ENCODE results near the gene KCNQ1.

KCNQ1 gene

DNA sequence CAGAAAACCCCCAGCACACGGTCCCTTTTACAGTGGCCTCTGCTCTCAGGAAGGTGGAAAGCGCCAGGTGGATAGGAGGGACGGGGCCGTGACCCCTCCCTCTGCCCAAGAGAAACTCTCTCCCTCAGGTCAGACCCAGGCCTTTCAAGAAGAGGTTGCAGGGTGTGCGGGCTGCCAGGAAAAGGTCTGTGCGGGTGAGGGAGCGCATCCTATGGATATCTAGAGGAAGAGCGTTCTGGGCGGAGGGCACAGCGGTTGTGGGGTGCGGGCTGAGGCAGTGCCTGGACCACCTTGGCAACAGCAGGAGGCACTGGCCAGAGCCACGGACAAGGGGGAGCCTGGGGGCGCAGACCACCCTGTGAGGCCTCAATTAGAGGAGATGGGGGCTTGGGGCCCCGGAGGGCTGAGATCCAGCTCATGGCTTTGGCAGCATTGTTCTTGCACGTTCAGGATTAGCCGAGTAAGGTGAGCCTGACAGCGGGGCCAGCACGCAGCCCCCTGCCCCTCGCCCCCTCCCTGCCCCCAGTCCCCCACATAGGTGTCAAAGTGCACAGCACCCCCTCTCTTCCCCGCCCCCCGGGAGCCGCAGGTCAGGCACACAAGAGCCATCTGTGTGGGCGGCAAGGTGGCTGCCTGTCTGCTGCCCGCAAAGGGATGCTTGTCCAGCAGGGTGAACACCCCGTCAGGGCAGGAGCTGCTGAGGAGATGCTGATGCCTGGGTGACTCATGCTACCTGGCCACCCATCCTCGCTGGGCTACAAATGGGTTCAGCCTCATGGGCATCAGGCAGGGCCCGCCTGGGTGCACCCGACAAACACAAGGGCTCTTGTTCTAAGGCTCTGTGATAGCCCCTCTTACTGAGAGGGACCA lies 347.8 kb downstream of the KCNQ1 start:
- peak; percentile 63 for DNase-seq

DNA sequence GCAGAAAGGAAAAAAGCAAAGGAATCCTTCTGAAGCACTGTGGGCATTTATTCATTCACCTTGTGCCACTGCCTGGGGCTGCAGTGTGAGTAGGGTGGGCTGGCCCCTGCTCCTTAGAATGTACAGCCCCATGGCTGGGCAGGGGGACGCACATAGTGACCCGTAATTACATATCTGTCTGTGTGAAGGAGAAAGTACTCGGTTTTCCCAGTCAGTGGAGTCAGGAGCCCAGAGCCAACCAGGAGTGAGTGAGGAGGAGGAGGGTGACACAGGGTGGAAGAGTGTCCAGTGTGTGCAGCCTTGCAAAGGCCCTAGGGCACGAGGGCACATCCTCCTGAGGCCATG lies 348.9 kb downstream of the KCNQ1 start:
- DNase-seq: no peak

DNA sequence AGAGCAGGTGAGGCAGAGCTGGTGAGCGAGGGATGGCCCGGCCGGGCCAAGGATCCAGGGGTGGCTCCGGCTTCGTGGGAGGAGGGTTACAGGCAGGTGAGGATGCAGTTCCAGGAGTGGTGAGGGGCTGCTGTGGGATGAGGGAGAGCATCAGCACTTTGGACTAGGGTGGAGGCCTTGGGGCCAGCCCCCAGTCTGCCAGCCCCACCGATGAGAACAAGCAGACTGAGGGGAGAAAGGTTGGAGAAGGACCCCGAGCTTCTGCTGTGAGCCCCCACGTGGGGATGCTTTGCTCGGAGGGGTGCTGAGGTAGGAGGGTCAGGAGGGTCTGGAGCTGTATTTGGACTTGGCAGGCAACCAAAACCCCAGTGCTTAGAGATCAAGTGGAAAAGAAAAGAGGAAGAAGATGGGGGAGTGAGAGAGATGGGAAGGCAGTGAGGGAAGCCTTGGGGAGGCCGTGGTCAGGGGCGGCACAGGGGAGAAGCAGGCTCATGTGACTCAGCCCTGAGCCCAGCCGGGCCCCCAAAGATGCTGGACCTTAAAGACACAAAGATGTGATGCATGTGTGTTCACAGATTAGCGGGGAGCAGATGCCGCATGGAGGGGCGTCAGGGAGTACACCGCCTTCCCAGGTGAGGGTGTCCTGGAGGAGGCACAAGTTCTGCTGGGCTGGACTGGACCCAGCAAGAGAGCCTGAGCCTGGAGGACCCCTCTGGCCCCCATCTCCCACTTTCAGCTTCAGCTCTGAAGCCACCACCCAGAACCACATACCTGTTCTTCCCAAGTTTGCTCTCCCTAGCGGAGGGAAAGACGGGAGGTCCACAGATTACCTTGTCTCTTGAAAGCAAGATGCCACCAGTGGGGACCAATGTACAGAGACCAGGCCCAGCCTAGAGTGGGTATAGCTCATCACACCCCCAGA lies 349.5 kb downstream of the KCNQ1 start:
- DNase-seq: peak; percentile 41

DNA sequence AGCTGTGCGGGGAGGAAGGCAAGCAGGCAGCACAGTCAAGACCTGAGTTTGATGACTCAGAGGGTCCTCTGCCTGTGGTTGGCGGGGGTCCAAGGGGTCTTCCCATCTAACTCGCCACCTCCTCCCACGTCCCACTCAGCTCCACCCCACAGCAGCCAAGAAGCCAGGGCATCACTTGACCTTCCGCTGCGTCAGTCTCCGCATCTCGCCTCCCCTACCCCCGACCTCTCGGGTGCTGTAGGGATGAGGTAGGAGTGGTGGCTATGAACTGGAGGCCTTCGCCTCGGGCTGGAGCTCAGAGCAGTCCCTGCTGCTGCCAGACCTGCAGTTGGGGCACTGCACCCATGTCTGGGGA lies 350.1 kb downstream of the KCNQ1 start:
- DNase-seq: peak; percentile 43

DNA sequence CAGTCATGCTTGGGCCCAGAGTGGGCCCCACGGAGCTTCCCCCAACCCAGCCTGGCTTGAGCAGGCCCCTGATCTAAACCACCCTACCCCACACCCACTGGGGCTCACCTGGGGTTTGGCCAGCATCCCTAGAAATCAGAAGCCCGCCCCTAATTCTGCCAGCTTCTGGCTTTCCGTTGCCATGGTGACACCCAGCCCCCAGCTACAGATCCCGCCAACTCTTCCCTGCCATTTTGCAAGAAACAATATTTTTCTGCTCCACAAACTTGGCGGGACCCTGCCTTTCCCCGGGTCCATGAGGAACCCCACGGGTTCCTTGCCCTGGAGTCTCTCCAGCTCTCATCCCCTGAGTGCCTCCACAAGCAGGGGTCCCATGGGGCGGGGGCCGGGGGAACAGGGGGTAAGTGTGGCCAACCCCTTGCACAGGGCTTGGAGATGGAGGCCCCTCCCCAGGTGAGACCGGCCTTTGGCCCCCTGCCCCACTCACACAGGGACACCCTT lies 350.7 kb downstream of the KCNQ1 start:
- DNase-seq: peak; percentile 16

DNA sequence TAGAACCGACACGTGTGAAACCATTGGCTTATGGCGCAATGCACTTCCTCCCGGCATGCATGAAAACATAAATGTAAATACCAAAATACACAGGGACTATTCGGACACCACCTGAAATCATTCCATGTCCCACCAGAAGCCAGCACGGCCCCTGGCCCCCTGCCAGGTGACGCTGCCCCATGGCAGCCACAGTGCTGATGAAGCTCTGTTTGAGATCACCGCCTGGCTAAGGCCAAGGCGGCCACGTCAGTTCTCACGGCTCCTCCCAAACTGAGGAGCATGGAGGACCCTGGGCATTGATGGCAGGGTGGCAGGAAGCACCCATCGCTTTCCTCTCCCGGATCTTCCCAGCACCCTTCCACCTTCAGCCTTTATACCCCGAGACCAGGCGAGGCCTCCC lies 351.3 kb downstream of the KCNQ1 start:
- DNase-seq: peak; percentile 37

DNA sequence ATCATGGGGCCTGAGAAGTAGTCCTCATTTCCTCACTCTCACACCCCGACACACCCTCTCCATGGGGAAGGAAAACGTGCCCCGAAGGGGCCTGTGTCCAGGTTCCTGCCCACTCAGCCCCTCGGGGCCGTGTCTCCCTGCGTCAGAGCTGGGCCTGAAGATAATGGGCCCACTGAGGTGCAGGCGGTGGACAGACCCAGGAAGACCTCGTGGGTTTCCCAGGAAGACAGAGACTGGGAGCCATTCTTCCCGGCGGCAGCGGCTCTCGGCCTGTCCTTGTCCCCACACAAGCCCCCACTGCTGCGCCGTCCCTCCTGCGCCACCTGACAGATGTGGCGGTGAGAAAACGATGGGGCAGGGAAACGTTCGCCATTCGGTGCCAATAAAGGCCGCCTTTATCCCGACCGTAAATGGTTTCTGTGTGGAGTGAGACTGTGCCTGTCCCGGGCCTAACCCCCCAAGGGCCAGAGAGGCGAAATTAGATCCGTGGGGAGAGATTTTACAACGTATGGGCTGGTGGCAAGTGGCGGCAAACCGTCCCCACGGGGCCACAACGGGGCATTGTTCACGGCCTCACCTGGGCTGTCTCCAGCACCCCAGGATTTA lies 351.8 kb downstream of the KCNQ1 start:
- peak; percentile 29 for DNase-seq

DNA sequence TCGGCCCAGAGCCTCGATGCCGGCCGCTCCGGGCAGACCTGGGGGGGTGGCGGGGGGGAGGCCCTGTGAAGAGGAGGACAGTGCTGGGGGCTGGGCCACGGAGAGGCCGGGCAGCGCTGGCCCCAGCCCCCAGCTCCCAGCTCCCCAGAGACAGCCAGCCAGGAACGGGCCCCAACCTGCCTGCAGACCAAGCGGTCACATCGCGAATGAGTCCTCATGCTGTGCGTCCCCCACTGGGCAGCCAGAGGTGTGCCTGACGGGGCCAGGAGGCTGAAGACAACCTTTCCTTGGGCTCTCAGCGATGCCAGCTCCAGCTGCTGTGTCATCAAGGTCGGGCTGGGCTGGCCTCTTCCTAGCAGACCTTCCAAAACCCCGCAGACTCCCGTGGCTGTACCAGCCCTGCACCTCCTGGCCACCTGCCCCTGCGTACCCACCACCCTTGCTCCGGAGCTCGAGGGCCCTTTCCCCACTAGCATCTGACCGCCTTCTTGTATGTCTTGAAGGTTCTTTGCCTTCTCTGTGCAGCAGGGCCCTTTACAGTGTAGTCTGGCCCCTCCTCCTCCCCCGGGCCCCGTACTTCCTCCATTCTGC lies 352.4 kb downstream of the KCNQ1 start:
- DNase-seq: peak; percentile 46

DNA sequence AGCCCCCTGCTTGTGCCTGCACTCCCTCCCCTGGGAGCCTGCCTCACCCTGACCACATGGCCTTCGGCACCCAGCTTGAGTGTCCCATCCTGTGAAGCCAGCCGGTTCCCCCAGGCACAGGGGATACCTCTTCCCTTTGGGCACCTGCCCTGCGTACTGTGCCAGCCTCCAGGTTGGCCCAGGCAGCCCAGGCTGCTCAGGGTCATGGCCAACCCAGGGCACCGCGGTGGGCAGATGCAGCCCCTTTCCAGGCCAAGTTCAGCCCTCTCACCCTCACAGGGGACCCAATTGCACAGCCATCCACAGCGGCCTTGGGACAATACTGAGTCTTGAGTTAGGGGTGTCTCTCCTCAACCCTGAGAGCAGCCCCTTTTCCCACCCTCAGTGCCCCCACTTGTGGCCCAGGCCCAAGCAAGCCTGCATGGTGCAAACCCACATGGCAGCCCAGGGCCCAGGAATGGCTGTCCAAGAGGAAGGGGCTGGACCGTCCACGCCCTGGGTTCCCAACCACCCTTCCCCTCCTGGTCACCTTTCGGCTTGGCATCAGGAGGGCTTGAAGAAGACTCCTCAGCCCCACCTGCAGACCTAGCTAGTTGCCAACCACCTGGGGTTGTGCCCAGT lies 353.0 kb downstream of the KCNQ1 start:
- DNase-seq: peak; percentile 40

DNA sequence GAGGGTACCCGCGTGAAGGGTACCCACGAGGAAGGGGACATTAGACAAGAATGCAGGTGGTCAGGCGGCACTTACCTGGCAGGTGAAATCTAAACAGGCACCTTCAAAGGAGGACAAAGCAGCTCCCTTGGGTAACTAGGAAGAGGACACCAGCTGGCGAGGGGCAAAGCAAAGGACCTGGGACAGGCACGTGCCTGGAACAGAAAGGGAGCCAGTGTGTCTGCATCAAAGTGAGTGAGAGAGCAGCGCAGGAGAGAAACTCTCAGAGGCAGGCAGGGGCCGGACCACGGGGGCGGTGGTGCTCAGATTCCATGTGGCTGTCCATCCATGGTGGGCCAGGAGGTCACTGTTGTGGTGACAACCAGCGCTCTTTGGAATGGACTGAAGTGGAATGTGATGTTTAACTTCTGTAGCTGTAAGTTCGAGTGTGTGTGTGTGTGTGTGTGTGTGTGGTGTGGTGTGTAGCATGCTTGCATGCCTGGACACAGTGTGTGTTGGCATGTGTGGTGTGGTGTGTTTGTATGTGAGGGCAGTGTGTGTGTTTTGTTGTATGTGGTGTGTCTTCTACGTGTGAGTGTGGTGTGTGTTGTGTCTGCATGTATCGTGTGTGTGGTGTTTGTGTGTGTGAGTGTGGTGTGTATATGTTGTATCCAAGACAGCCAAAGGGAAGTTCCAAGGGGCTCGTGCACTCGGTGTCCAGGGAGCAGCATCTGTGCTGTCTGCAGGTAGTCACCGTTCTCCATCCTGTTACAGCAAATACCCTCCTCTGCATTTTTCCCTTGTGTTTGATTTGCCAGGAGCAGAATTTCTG lies 354.3 kb downstream of the KCNQ1 start:
- DNase-seq: peak; percentile 22

DNA sequence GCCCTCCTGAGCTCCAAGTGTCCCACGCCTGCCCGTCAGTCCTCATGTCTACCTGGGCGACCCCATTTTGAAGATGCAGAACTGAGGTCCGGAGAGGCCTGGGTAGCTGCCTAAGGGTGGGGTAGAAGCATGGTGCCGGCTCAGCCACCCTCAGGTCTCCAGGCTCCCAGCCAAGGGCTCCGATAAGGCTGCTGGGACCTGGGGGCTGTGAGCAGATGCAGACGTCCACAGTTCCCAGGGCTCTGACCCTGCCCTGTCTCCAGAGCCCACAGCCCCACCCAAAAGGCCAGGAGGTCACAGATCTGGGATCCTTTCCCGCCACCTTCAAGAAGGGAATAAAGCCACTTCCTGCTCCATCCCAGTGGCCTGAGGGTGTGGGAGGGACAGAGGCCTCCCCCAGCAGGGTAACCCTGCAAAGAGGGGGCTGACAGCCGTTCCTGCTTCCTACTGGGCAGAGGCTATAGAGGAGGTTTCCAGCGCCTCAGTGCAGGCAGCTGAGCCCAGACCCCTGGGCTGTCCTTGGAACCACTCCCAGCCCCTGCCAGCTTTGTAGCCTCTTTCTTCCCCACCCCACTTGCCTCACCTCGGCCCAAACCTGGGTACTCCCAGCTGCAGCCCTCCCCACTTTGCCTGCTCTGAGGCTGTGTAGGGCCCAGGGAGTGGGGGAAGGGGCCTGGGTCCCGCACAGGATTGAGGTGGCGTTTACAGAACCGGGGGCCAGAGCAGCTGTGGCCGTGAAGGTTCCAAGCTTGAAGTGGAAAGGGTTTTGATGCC lies 355.3 kb downstream of the KCNQ1 start:
- DNase-seq: peak; percentile 85

DNA sequence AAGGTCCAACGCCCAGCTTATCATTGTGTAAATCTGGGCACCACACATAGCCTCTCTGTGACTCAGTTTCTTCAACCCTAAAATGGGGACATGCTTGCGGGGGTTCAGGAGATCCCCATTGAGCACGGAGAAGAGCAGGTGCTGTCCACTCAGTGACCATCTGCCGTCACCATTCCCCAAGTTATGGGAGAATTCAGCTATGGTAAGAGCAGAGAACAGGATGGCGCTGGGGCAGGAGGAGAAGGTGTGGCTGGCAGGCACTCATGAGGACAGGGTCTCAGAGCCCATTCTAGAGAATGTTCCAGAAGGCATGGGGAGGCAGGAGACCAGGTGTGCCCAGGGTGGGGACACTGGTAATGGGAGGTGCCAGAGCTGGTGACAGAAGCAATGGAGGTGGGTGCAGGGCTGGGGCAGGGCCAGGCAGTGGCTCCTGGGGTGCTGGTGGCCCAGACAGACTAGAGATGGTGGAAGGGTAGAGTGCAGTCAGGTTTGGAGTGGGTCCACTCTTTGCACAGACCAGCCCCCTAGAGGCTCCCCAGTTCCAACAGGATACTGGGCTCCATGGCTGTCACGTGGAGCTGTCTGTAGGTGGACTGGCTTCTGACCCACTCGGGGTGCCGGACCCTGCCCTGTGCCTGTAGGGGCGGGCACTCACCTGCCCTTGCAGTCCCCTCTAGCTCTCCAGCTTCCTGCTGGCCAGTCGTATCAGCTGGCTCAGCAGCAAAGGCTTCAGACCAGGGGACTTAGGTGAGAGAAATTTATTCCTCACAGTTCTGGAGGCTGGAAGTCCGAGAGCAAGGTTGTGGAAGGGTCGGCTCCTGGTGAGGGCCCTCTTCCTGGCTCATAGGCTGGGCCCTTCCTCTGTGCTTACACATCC lies 356.1 kb downstream of the KCNQ1 start:
- peak; percentile 37 for DNase-seq

DNA sequence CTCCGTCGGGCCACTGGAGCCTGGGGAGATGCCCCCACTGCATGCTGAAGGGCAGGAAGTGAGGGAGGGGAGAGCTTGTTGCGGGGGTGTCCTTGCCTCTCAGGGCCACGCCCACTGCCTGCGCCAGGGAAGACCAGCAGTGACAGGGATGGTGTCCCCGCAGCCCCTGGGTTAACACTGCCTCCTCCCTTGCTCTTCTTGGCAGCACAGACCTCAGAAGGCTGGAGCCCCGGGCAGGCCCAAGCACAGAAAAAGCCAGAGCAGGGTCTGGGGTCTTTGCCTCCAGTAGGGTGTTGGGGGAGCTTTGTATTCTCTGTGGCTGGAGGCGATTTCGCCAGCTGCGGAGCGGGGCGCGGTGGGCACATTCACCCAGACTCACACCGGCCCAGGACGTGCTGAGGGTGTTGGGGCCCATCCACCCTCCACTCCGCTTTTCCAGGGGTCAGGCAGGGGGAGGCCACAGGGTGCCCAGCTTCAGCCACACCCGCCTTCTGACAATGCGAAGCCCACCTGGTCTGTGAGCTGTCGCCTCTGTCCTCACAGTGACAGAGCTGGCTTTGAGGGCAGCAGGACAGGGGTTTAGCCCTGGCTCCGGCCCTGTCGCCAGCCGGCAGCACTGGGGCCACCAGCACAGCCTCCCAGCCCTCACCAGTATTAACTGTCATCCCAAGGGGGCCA lies 357.0 kb downstream of the KCNQ1 start:
- peak; percentile 48 for DNase-seq

DNA sequence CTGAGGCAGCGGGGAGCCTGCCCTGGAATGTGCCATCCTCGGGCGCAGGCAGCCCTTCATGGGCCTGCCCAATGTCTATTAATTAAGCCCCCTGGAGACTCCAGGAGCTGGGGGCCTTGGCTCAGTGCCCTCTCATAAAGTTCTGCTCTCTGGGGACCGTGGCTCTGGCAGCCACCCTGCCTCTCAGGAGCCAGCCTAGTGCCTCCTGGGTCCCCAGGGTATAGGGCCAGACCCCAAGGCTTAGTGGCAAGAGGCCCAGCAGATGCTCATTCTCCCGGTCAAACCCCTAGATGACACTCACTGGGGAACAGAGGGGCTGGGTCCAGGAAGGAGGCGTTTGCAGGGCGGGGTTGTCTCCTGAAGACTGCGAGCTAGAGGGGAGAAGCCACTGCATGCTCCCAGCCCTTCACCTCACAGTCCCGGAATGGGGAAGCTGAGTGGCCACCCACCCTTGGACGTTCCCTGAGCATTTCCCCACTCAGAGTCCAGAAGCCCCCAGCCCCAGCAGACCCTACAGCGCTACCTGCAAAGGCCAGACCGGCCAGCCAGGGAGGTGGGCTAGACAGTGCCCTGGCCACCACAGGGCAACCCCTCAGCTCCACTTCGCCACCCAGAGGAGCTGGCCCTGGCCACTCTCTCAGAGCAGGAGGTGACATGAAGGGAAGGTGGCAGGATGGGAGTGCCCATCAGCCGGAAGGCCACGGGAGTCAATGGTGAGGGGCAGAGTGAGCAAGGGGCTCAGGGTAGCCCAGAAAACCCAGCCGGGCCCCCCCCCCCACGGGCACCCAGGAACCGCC lies 357.8 kb downstream of the KCNQ1 start:
- peak; percentile 37 for DNase-seq

DNA sequence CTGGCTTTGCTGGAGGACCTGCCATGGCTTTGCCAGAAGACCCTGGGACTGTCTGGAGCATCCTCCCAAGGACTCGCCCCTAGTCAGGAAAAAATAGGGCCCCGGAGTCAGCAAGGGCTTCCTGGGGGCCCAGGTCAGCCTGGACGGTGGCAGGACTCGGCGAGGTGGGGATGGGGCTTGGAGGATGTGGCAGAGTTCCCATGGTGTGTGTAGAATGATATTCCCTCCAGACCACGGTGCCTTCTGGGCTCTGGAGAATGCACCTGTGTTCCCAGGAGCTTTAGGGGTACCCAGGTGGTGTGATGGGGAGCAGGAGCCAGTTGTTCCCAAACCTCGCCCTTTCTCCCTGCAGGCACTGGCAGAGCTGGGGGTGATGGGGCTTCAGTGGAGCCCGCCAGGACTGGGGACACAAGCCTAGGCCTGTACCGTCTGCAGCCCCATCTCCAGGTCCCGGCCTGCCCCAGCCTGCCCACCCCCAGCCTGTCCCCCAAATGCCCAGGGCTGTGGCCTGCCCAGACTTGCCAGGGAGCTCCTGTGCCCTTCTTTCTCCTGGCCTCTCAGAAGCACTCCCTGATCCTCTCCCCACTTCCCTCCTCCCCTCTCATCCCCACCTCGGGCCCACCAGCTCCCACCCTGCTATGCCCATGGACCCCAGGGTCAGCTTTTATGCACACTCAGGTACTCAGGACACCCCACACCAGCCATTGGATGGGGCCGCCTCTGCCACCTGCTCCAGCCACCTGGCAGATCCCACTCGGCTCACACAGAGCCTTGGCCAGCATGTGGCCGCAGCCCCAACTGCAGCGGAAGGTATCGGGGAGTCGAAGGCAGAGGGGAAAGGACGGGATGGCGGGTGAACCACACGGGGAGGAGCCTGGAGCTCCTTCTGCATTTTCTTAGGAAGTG lies 358.6 kb downstream of the KCNQ1 start:
- DNase-seq: peak; percentile 38

DNA sequence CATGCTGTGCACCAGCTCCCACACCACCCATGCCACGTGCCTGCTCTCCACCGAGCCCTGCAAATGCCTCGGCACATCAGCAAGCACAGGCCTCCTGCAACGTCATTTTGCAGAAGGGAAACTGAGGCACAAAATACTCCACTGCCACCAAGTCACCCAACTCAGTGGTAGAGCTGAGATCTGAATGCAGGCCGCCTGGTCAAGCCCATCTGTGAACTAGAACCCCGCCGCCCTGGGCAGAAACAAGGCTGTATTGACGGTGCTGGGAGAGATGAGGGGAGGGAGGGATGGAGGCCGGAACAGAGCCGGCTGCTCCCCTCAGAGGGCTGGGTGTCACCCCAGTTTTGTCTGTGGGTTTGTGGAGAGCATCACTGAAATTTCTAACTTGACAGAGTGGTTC lies 359.4 kb downstream of the KCNQ1 start:
- peak; percentile 29 for DNase-seq
